Measurements from ENCODE around the gene APLP1.
A peak's percentile ranks its signal among the peaks of the same experiment; 100 is the strongest.
"Not testable (repeated sequence)": the region's sequence is repeated elsewhere in the genome, so short reads cannot be mapped to it uniquely, and the experiment has no call there.

The APLP1 gene

GRCh38 chr19:35907377-35907745 lies 39.0 kb downstream of the APLP1 start:
- DNase-seq, result no peak

DNA sequence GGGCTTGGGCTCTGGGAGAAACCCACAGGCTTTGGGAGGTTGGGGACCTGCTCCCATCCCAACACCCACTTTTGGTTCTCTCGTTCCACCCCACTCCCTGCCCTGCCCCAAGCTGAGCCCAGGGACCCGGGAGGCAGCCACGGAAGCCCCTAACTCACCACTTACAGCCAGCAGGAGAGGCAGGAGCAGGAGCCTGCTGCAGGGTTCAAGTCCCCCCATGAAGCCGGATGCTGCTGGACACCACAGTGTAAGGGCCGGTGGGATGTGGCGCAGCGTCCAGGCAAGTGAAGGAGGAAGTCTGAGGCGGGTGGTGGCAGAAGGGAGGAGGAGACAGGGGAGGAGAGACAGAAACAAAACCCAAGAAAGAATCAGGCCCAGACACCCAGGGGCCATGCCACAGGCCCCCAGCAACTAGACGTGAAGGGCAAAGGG lies 39.7 kb downstream of the APLP1 start, which contains the start of gene TYROBP:
TYROBP (minus strand) TSS at position 286 of the 432 bp plus-strand sequence; CDS start at position 219, 67 bp downstream.
- no peak for DNase-seq

DNA sequence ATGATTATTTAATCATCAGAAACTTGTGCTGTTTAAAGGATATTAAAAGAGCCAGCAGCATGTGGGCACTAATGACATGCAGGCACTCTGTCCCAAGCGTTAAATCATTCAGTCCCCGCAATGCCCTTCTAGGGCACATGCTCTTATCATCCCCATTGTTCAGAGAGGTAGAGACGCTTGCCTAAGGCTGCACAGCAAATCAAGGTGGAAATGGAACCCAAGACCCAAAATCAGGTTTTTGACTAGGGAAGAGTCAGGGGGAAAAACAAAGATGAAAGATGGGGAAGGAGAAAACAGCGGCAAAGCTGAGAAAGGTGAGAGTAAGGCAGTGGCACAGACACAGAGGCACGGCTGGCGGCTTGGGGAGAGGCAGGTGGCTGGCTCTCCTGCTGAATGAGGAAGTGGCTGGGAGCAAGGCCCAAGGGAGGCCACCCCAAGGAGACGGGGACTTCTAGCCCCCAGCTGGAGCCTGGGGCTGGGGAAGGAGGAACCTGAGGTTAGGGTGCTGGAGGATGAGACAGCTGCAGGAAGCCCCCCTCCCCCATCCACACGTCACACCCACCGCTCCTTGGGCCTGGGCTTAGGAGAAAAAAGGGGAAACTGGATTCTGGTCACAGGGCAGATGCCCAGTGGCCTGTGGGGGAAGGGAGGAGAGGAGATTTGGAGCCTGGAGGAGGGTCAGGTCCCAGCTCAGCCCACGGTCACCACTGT lies 40.8 kb downstream of the APLP1 start:
- peak; percentile 59 for DNase-seq

DNA sequence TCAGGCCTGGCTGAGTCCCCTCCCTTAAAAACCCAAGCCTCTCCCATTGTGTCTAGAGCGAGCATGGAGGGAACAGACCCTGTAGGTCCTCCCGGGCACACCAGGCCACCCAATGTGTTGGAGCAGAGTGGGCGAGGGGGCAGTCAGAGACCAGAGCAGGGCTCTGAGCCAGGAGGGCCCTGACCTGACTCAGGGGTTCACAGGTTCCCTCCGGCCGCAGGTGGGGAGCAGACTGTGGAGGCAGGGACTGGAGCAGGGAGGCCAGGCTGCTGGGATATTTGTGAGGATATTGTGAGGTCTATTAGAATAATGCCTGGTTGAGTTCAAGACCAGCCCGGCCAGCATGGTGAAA lies 41.3 kb downstream of the APLP1 start:
- DNase-seq, result no peak

DNA sequence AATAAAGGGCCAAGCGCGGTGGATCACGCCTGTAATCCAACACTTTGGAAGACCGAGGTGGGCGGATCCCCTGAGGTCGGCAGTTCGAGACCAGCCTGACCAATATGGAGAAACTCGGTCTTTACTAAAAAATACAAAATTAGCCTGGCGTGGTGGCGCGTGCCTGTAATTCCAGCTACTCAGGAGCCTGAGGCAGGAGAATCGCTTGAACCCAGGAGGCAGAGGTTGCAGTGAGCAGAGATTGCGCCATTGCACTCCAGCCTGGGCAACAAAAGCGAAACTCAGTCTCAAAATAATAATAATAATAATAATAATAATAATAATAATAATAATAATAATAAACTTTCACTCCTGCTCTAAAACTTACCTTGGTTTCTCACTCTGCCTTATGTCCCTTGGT lies 42.0 kb downstream of the APLP1 start:
- not testable (repeated sequence) for DNase-seq

DNA sequence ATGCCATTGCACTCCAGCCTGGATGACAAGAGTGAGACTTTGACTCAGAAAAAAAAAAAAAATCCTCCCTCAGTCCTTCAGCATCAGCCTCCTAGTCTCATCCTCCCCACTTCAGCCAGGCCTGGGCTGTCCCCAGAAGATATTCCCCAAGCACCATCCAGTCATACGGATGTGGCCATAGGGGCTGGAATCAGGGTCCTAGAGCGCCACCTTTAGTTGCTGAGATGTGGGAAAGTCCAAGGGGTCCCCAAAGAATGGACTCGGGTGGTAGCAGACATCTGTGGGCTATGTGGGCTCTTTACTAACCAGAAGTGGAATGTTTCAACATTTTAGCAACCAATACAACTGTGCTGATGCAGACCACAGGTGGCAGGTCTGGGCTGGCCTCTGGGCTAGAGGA lies 42.8 kb downstream of the APLP1 start:
- no peak for DNase-seq

GRCh38 chr19:35911790-35912189 lies 43.4 kb downstream of the APLP1 start:
- DNase-seq, result no peak

DNA sequence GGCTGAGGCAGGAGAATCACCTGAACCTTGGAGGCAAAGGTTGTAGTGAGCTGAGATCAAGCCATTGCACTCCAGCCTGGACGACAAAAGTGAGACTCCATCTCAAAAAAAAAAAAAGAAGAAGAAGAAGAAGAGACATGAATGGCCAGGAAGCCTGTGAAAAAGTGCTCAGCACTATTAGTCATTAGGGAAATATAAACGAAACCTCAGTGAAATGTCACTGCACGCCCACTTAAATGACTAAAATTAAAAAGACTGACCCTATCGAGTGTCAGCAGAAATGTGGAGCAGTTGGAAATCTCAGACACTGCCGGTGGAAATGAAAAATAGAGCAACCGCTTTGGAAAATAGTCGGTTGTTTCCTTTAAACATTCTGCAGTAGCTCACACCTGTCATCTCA lies 45.2 kb downstream of the APLP1 start:
- no peak for DNase-seq

GRCh38 chr19:35915443-35915842 lies 47.1 kb downstream of the APLP1 start:
- DNase-seq, result no peak

DNA sequence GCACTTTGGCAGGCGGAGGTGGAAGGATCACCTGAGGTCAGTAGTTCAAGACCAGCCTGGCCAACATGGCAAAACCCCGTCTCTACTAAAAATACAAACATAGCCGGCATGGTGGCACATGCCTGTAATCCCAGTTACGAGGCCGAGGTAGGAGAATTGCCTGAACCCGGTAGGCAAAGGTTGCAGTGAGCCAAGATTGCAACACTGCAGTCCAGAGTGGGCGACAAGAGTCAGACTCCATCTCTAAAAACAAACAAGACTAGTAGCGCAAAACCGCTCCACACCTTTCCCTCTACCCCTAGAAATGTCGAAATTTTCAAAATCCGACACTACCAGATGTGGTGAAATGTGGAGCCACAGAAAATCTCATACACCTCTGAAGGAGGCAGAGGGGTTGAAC lies 50.9 kb downstream of the APLP1 start:
- no peak for DNase-seq

GRCh38 chr19:35921012-35921411 lies 52.6 kb downstream of the APLP1 start:
- no peak for DNase-seq

GRCh38 chr19:35925501-35925900 lies 57.1 kb downstream of the APLP1 start:
- no peak for DNase-seq

GRCh38 chr19:35928507-35928906 lies 60.1 kb downstream of the APLP1 start:
- no peak for DNase-seq
